ENCODE data around the gene GOLT1A. TPM values are rescaled to one million over a fixed set of nuclear protein-coding genes. Genes with fewer than 3 reads are reported as not detected.

The GOLT1A gene
- total and polyA plus RNA-seq, 2 of the 8 experiments (the other 6 are each of a cell fraction or from before 2014, with no cell fraction given) = 7.5 to 8.5 TPM

GRCh38 chr1:204225841-204226735, 12.3 kb upstream of the GOLT1A start:
- no peak for DNase-seq (ENCODE audit: low read depth in 1 of 2, low spot score in 2 of 2)
- no peak overlapping the region for H3K23ac ChIP-seq (ENCODE audit: insufficient read length)
- no peak overlapping the region for H2BK15ac ChIP-seq (ENCODE audit: low read length)
- ChIA-PET CTCF (ENCODE audit: partially characterized antibody) (interaction anchor here (0.6 to 8.3 kb wide), 4 partner anchors 9 to 137 kb away, joined by 3 to 59 read pairs (median 4); no protein-coding TSS in a partner anchor), POLR2A (ENCODE audit: partially characterized antibody) (no interaction called here)
- no peak overlapping the region for H2AFZ ChIP-seq (ENCODE audit: low read length)
- H3K9me3 ChIP-seq (ENCODE audit: insufficient read depth in 2 of 2, low read depth in 1 of 2, low read length in 1 of 2) = no peaks in the 10 kb centered on the region
- no peak overlapping the region for H3K27ac ChIP-seq (ENCODE audit: low read depth, low read length)
- H2AK5ac ChIP-seq (ENCODE audit: low read depth, low read length) = no peak overlapping the region
- no peak overlapping the region for H4K5ac ChIP-seq (ENCODE audit: insufficient read length, low read depth, low read length)
- H3K79me2 ChIP-seq (ENCODE audit: control insufficient read depth in 1 of 2, insufficient read depth in 2 of 2, low read length in 2 of 2) = no peaks in the 10 kb centered on the region
- H3K56ac ChIP-seq (replicated peaks; ENCODE audit: insufficient read length, low read depth, low read length) = no peak overlapping the region
- no peak overlapping the region for H4K91ac ChIP-seq (replicated peaks; ENCODE audit: insufficient read length, low read length)
- H3K9ac ChIP-seq (replicated peaks in 1 of 4; ENCODE audit: extremely low read depth in 1 of 4, low read depth in 3 of 4, low read length in 3 of 4) = no peak overlapping the region
- 0 out of 7 replicates have a peak, but pooled peaks cover 0 to 2% (median 0%) of the 10 kb centered on the region in 4 experiments for H3K4me1 ChIP-seq (replicated peaks in 1 of 4; ENCODE audit: control insufficient read depth in 3 of 4, insufficient read depth in 4 of 4, low read length in 3 of 4)
- H3K4ac ChIP-seq (replicated peaks; ENCODE audit: insufficient read length, low read depth, low read length) = no peak overlapping the region
- TF ChIP-seq YY1 (IDR thresholded peaks at IDR 0.05; ENCODE audit: low read depth, low read length) (no peak), JUN (IDR thresholded peaks at IDR 0.05; ENCODE audit: low read depth, low read length) (no peak), CHD2 (IDR thresholded peaks at IDR 0.05; ENCODE audit: low read length) (no peak), ATF3 (IDR thresholded peaks at IDR 0.05; ENCODE audit: insufficient read depth, low read depth, low read length) (no peak), ASH2L (IDR thresholded peaks at IDR 0.05; ENCODE audit: low read length) (no peak), SP4 (IDR thresholded peaks at IDR 0.05; ENCODE audit: low read length) (no peak), CEBPB (IDR thresholded peaks at IDR 0.05; ENCODE audit: low read depth, low read length) (no peak), TAF7 (optimal IDR thresholded peaks at IDR 0.05; ENCODE audit: borderline replicate concordance, low read depth, low read length) (no peak), RBBP5 (IDR thresholded peaks at IDR 0.05; ENCODE audit: borderline replicate concordance, low read depth, low read length) (no peak), BRCA1 (IDR thresholded peaks at IDR 0.05; ENCODE audit: low read depth, low read length) (no peak), HDAC6 (IDR thresholded peaks at IDR 0.05; ENCODE audit: low read depth, low read length) (no peak)
- TF ChIP-seq, protein P1, sequence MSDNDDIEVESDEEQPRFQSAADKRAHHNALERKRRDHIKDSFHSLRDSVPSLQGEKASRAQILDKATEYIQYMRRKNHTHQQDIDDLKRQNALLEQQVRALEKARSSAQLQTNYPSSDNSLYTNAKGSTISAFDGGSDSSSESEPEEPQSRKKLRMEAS (IDR thresholded peaks at IDR 0.05) = no peak
- no peaks in the 10 kb centered on the region for H3K27me3 ChIP-seq (replicated peaks in 1 of 4; ENCODE audit: control insufficient read depth in 3 of 4, extremely low read depth in 1 of 4, insufficient read depth in 3 of 4, low read length in 3 of 4)
- H3K18ac ChIP-seq (ENCODE audit: extremely low read depth, low read length) = no peak overlapping the region
- no peak overlapping the region for H2BK120ac ChIP-seq (replicated peaks; ENCODE audit: low read depth, low read length)
- no peak for FAIRE-seq
- H2BK20ac ChIP-seq (ENCODE audit: low read length) = no peak overlapping the region
- no peaks in the 10 kb centered on the region; a peak in 1 of 8 replicates for H3K36me3 ChIP-seq (ENCODE audit: control insufficient read depth in 2 of 4, insufficient read depth in 4 of 4, low read length in 3 of 4)
- no peak overlapping the region for H3K4me3 ChIP-seq (ENCODE audit: extremely low read depth in 1 of 4, insufficient read depth in 2 of 4, low read depth in 3 of 4, low read length in 4 of 4)
- H3K14ac ChIP-seq (ENCODE audit: insufficient read length) = no peak overlapping the region
- H4K20me1 ChIP-seq (replicated peaks in 1 of 2; ENCODE audit: control insufficient read depth in 1 of 2, insufficient read depth in 2 of 2, low read length in 2 of 2) = no peaks in the 10 kb centered on the region
- H3K79me1 ChIP-seq (ENCODE audit: low read depth, low read length) = no peaks in the 10 kb centered on the region
- 91% methylated on average over 16 of the region's 16 CpGs; no CpG with 5 or more reads in 1 of the 2 experiments for WGBS, 2 experiments (ENCODE audit: extremely low coverage in 1 of 2, insufficient coverage in 1 of 2, insufficient read length in 1 of 2, insufficient replicate concordance in 2 of 2, low coverage in 1 of 2, low lambda C conversion rate in 2 of 2, missing lambda C conversion rate in 1 of 2)
- no peaks in the 10 kb centered on the region for H3K23me2 ChIP-seq (ENCODE audit: low read depth, low read length)
- 0 out of 2 replicates have a peak overlapping the region, but pooled peaks have one; percentile 68 for H2BK5ac ChIP-seq (ENCODE audit: low read depth, low read length)
- H4K8ac ChIP-seq (ENCODE audit: extremely low read depth, insufficient read depth, low read length) = no peak overlapping the region
- no peak overlapping the region for H2BK12ac ChIP-seq (ENCODE audit: low read depth, low read length)
- no peak overlapping the region for H3K4me2 ChIP-seq (ENCODE audit: insufficient read depth in 1 of 2, low read depth in 2 of 2, low read length in 2 of 2)
